Posterior vena cava (tissue), 2 donors: ENCODE data around the gene SNX21. TPM values are rescaled to one million over a fixed set of nuclear protein-coding genes. Genes with fewer than 3 reads are reported as not detected.
A peak's percentile ranks its signal among the peaks of the same experiment; 100 is the strongest.
"Not testable (repeated sequence)": the region's sequence is repeated elsewhere in the genome, so short reads cannot be mapped to it uniquely, and the experiment has no call there.

Experiments
- DNase-seq: peaks from one replicate; pipeline ENCODE4 v3.0.0-alpha.2; 2020; ENCODE audit warnings: low spot score
- intact Hi-C, 2 donors: fragments of 100-400 bp; cut with DNase I; formaldehyde crosslinking; loops; one replicate each; pipeline versions ENCODE4 v1.14.1 to v1.14.2; 2022 to 2023
- total RNA-seq, 2 donors: library from RNA; stranded (reverse); fragmentation: NEBNext Ultra II Directional; extraction: Animal tissue kit (Norgen Biotek cat#: 25700); gene quantifications; one replicate each; pipeline ENCODE4 v1.2.1, GENCODE V29; 2021
- donor health status: DM: yes; HTN: yes; CAD: no.
- donor health status: DM: yes; HTN: yes; CAD: no.

Gene SNX21
- total RNA-seq, 2 donors from 2014 or later = 35.8 to 55.4 TPM

DNA sequence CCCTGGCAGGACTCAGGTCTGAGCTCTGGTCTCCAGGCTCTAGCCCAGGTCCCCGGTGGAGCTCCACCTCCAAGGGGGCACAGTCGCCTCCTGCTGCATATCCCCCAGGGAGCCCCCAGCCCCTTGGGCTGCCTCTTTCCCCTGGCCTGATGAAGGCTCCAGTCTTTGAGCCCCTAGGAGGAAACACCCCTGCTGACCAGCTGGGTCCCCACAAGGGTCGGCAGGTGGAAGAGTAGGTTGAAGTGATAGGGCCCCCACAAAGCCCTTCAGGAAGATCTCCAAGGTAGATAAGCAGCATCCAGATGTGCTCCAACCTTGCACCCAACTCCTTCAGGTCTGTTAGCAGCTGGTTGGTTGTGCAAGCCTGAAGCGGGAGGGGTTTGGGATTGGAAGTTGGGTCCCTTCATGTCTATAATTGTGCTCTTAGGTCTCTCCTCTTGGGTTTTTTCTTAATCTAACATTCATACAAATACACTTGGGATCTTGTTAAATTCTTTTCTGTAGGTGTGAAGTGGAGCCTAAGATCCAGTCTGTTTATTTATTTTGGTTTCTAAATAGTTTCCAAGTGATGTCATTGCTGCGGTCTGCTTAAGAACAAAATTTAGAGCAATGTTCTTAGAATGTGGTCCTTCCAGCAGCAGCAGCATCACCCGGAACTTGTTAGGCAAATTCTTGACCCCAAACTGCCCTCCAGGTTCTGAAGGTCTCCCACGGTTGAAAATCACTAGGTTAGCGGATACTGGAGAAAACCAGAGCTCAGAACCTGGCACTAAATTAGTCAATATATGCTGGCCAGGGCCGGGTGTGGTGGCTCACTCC lies 16.0 kb upstream of the SNX21 start:
- intact Hi-C loops = loop anchor here in 1 of 2 donors (10.0 kb wide), 1 partner anchor 147 kb away; no protein-coding TSS in a partner anchor
- DNase-seq = no peak

DNA sequence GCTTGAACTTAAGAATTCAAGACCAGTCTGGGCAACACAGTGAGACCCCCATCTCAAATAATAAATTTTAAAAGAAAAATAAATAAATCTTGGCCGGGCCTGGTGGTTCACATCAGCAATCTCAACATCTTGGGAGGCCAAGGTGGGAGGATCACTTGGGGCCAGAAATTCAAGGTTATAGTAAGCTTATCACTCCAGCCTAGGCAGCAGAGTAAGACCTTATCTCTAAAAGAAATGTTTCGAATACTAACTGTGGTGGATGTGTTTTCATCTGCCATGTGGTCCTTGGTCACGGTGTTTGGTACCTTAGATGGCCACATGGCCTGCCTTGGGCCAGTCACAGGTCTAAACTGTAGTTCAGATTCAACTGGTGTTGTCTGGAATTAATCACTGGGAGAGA lies 15.4 kb upstream of the SNX21 start:
- intact Hi-C loops = loop anchor here in 1 of 2 donors (10.0 kb wide), 1 partner anchor 147 kb away; no protein-coding TSS in a partner anchor
- DNase-seq = no peak

DNA sequence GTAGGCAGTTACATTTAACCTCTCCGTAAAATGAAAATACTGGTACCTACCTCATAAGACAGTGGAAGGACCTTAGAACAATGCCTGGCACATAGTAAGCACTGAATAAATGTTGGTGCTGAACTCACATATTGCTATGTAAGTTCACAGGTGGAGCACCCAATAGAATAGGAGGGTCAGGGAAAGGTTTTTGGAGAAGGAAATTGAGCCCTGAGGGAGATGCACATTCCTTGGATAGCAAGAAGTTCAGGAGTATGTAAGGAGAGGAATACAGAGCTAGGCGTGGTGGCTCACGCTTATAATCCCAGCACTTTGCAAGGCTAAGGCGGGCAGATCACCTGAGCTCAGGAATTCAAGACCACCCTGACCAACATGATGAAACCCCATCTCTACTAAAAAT lies 14.1 kb upstream of the SNX21 start:
- DNase-seq = no peak
- intact Hi-C loops = loop anchor here in 1 of 2 donors (10.0 kb wide), 1 partner anchor 145 kb away; no protein-coding TSS in a partner anchor

DNA sequence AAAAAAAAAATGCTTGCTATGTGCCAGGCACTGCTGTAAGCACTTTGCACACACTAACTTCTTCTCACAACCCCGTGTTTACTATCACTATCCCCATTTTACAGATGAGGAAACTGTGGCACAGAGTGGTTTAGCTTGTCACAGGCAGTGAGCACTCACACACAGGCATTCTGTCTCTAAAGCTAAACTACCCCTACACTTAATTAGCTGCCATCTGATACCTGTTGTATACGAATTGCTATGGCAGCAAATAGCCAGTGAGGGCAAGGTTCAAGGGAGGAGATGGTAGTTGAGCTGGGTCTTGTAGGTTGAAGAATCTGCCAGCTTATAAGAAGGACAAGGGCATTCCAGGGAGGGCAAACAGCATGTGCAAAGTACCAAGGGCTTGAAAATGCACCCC lies 11.7 kb upstream of the SNX21 start:
- intact Hi-C loops = loop anchor here in 1 of 2 donors (10.0 kb wide), 1 partner anchor 113 kb away; the partner anchor contains the start of gene PCIF1
- no peak for DNase-seq

DNA sequence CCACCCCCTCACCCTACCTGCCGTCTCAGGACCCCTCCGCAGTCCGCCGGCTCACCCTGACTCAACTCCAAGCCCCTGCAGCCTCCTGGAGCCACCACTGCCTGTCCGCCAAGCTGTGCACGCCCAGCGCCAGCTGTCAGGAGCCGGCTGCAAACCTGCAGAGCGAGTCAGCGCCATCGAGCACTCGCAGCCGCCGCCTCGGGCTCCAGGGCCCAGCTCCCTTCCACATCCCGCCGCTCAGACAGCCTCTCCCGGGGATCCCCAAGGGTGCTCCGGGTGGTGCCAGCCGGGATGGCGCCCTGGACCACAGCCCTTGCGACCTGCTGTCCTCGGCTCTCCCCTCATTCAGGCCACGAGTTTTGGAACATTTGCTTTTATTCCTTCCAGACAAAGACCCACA lies 10.7 kb upstream of the SNX21 start:
- DNase-seq = no peak
- intact Hi-C loops = loop anchor here in 1 of 2 donors (10.0 kb wide), 1 partner anchor 112 kb away; the partner anchor contains the start of gene PCIF1

DNA sequence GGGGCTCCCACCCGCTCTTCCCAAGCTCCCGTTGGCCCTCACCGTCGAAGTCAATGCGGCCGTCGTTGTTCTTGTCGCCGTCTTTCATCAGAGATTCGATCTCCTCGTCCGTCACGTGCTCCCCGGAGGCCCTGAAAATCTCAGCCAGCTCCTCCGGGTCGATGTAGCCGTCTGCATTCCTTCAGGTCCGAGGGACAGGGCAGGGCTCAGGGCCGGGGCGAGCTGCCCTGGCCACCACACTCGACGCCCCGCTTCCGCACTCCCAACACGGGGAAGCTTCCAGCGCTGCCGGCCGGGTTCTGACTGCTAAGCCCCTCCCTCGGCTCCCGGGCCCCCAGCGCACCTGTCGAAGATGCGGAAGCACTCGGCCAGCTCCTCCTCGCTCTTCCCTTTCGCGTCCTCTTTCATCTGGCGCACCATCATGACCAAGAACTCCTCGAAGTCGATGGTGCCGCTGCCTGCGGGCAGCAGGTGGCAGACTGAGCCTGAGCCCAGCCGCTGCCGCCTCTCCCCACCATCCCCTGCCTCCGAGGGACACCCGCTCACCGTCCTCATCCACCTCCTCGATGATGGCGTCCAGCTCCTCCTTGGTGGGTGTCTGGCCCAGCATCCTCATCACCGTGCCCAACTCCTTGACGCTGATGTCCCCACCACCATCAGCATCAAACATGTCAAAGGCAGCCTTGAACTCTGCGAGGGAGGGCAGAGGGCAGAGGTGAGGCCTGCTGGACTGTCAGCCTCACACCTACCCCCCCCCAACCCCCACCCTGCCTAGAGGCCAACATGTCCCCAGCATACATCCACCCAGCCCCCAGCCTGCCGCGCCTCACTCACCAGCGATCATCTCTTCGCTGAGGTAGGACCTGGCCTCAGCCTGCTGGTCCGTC lies 9.4 kb upstream of the SNX21 start:
- DNase-seq = no peak
- intact Hi-C loops = loop anchor here in 1 of 2 donors (10.0 kb wide), 1 partner anchor 111 kb away; the partner anchor contains the start of gene PCIF1

DNA sequence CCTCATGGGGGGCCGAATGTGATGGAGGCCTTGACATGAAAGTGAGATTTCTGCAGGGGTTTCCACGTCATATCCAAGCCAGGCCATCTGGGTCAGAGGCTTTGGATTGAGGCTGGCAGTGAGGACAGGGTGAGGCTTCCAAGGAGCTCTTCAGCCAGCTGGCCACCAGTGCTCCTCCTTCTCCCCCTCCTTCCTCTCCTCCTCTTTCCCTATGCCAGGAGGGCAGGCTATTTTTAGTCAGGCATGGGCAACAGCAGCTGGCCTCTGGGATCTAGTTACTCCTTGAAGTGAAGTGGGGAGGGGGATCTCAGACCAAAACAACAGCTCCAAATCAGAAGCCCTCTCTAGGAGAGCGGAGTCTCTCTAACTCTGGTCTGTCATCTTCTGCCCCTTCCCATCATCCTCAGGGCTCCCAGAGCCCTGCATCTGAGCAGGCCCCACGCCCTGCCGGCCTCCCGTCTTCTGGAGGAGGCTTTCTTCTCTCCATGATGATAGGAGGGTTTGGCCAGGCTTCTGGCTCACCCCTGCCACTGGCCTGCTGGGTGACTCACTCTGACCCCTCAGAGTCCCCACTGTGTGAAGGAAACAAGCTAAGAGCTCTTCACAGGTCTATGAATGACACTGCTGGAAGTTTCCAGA lies 7.1 kb upstream of the SNX21 start:
- intact Hi-C loops = loop anchor here in 1 of 2 donors (10.0 kb wide), 1 partner anchor 108 kb away; the partner anchor contains the start of gene PCIF1

DNA sequence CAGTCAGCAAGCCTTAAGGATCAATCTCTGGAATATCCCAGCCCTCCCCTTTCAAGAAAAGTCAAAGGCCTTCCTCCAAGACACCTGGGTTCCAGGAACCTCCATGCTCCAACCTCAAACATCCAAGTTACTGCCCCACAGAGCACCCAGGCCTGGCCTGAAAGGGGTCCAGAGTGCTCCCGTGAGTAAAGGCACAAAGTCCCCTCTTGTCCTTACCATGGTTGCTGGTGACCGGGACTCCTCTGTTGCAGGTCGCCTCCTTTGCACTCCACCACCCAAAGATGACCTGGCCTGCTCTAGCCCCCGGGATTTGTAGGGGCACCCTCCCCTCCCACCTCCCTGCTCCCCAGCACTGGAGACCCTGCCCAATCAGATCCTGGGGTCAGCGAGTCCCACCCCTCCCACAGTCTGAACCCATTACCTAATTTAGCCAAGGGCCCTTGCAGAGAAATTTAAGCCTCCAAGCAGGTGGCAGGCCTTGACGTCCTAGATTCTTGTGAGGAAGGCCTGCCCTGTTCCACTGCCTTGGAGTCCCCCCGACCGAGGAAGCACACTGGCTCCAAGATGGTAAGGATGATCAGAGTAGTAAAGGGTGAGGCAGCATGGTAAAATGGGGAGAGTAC lies 6.5 kb upstream of the SNX21 start, which contains the start of gene TNNC2:
Gene TNNC2 (minus strand): TSS at position 283 of the 623 bp plus-strand sequence. CDS start 64 bp downstream, at position 219.
- intact Hi-C loops = loop anchor here in 1 of 2 donors (10.0 kb wide), 1 partner anchor 108 kb away; the partner anchor contains the start of gene PCIF1
- DNase-seq = peak; percentile 51

More for the DNA sequence above, 7.1 kb upstream of the SNX21 start:
- peak; percentile 87 for DNase-seq

DNA sequence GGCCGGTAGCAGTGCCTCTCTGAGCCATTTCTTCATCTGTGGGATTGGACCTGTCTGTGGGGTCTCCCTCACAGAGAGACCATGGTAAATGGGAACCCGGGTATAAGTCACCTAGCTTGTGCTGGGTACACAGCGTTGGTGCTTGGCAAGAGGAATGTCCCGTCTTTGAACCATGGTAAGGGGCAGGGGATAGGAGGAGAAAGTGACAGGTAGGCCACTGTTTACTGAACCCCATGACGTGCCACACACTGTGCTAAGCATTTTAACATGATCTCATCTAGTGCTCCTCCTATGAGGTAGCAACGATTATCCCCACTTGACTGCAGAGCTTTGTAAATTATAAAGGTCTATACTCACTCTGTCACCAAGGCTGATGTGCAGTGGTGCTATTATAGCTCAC lies 5.9 kb upstream of the SNX21 start:
- DNase-seq = no peak
- intact Hi-C loops = loop anchor here in 1 of 2 donors (10.0 kb wide), 1 partner anchor 107 kb away; the partner anchor contains the start of gene PCIF1

DNA sequence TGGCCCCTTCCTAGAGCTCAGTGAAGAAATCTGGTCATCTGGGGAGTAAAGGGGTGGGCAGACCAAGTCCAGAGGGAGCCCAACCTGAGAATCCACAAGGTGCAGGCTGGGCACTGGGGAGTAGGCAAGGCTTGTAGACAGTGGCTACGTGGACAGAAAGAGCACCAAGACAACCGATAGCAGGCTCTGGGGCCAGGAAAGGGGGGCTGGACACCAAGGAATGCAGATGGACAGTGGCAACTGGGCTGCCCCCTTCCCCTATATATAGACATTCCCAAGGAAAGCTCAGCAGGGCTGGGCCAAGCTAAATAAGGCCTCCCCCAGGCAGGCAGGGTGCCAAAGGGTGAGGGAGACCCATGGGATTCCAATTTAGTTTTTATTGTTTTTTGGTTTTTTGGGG lies 5.0 kb upstream of the SNX21 start:
- intact Hi-C loops = loop anchor here in 1 of 2 donors (10.0 kb wide), 1 partner anchor 106 kb away; the partner anchor contains the start of gene PCIF1
- DNase-seq = no peak

DNA sequence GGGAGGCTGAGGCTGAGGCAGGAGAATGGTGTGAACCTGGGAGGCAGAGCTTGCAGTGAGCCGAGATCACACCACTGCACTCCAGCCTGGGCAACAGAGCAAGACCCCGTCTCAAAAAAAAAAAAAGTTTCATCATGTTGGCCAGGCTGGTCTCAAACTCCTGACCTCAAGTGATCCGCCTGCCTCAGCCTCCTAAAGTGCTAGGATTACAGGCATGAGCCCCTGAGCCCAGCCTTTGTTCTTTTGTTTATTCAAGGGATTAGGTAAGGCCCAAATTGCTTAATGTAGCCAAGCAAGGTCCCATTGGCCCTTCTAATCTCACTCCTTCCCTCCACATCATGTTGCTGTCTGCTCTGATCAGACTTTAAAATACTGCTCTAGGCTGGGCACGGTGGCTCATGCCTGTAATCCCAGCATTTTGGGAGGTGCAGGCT lies 3.9 kb upstream of the SNX21 start:
- DNase-seq = not testable (repeated sequence)
- intact Hi-C loops = loop anchor here in 1 of 2 donors (10.0 kb wide), 1 partner anchor 105 kb away; the partner anchor contains the start of gene PCIF1

DNA sequence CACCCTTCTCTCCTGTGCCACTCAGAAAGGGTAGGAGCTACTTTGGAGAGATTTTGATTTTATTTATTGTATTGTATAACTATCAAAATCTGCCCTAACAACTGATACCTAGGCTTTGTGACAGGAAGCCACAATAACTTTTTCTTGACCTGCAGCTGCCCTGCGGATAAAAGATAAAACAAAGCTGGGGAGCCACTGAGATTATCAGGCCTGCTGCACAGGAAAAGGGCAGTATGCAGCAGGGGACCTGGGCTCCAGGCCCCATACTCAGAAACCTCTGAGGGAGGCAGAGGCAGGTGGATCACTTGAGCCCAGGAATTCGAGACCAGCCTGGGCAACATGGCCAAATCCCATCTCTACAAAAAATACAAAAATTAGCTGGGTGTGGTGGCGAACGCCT lies 980 bp upstream of the SNX21 start:
- no peak for DNase-seq
- intact Hi-C loops = loop anchor here in 1 of 2 donors (1.0 kb wide), 1 partner anchor 46 kb away; no protein-coding TSS in a partner anchor

DNA sequence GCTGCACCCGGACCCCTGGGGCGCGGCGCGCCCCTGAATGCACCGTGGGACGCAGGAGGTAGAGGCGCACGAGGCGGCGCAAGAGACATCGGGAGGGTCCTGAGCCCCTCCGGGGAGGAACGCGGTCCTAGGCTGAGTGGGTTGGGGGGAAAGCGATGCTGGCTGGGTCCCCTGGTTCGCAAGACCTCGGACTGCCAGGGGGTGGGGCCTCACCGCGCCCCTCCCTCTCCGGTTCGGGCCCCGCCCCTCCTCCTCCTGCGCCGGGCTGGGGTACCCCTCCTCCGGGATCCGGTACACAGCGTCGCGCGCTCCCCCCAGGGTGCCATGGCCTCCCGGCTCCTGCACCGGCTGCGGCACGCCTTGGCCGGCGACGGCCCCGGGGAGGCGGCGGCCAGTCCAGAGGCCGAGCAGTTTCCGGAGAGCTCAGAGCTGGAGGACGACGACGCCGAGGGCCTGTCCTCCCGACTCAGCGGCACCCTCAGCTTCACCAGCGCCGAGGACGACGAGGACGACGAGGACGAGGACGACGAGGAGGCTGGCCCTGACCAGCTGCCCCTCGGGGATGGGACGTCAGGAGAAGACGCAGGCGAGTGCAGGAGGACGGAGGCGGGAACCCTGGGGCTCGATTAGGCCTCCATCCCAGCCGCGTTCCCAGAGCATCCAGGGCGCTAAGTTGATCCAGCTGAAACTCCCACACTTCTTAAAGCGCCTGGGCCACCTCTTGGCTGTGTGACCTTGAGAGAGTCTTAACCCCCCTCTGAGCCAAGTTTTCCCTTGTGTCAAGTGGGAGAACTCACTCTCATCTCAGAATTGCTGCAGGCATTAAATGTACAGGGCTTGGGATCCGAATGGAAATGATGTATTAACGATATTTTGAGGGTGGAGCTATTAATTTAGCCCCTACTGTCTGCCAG lies 541 bp downstream of the SNX21 start:
- peak; percentile 90 for DNase-seq
- intact Hi-C loops = no loop called here

DNA sequence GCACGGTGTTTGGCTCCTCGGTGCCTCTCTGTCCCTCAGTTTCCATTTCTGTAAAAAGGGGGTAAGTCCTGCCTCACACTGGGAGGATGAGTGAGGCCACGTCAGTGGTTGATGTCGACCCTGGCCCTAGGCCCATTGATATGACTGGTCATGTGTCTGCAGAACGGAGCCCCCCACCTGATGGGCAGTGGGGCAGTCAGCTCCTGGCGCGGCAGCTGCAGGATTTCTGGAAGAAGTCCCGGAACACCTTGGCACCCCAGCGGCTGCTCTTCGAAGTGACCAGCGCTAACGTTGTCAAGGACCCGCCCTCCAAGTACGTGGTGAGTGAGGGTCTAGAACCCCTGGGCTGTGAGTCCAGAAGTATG lies 1.2 kb downstream of the SNX21 start:
- no peak for DNase-seq
- intact Hi-C loops = no loop called here

DNA sequence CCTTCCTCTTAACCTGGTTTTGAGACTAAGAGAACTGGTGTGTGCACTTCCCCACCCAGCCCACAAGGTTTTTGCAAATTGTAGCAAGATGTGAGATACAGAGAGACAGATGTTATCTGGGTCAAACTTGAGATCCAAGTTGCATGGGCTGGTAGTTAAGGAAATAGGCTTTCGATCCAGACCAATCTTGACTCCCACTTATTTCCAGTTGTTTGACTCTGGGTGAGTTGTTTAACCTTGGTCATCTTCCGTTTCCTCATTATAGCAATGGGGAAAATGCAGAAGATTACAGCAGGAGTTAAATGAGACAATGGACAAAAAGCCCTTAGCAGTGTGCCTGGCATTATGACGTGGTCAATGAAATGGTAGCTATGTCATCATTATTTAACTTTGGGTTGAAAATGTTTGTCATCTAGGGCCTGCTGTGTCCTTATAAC lies 1.7 kb downstream of the SNX21 start:
- no peak for DNase-seq
- intact Hi-C loops = no loop called here

DNA sequence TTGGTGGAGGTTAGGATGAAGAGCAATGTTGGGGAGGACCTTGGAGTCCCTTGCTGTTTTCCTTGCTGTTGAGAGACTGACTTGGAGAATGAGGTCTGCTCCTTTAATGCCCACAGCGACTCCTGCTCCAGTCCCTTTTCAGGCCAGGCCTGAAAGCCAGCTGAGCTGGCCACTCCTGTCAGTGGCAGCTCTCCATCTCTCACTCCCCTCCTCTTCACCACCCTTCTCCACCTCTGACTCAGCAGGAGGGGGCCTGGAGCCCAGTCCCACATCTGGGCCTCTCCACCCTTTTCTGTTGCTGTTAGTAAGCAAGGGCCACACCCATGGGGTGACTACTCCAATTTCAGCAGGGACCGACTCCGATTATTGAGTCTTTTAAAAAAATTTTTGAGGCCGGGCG lies 2.2 kb downstream of the SNX21 start:
- peak; percentile 93 for DNase-seq
- intact Hi-C loops = no loop called here

DNA sequence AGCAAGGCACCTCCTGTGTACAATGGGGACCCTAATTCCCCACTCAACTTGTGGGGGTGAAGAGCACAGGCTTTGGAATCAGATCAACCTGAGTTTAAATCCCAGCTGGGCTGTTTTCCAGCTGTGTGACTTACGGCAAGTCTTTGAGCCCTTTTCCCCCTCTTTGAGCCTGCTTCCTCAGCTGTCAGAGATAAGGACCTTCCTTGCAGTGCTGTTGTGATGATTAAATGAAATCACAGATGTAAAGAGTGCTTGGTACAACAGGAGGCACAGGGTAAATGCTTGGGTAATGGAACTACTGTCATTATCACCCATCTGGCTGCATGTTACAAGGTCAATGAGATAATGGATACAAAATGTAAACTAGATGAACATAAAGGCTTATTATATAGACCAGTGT lies 3.2 kb downstream of the SNX21 start:
- intact Hi-C loops = no loop called here

More for the DNA sequence above, 3.2 kb downstream of the SNX21 start:
- DNase-seq = no peak
